IMR-90 (cell line): ENCODE results near the gene TENM4. TPM values are rescaled to one million over a fixed set of nuclear protein-coding genes. Genes with fewer than 3 reads are reported as not detected.

Experiments used
- ATAC-seq: fragments of 200-7000 bp; cut with Tn5 transposase; 2 replicates; pipeline ENCODE4 v1.9.1; 2020; ENCODE audit warnings: low read depth, mild to moderate bottlenecking, moderate library complexity
- BruUV-seq: library from RNA; stranded (reverse); fragments of 400-500 nt; replicated peaks from 2 replicates; lab custom pipeline; 2021; lab: Mats Ljungman, UMichigan
- CTCF ChIA-PET: fragments of 300-600 bp; formaldehyde crosslinking; extraction: SDS; loops from one replicate; lab custom pipeline; 2021; ENCODE audit warnings: antibody characterized with exemption; lab: Yijun Ruan, JAX
- POLR2A ChIA-PET: fragments of 300-600 bp; sonication (Branson Sonifier 250); formaldehyde crosslinking; loops from one replicate; lab custom pipeline; 2022; ENCODE audit warnings: antibody characterized with exemption; ENCODE audit not compliant: unreplicated experiment; lab: Charles Lee
- DNase-seq: peaks from one replicate; pipeline ENCODE4 v3.0.0; 2013
- H2AFZ ChIP-seq: replicated peaks from 2 replicates; pipeline ENCODE3; 2013; ENCODE audit warnings: low read length, mild to moderate bottlenecking; ENCODE audit not compliant: poor library complexity
- H2AK5ac ChIP-seq: 2 replicates; pipeline ENCODE4 v1.6.1; 2013; ENCODE audit warnings: low read depth, low read length, inconsistent platforms
- H2AK9ac ChIP-seq: replicated peaks from 2 replicates; pipeline ENCODE3; 2013; ENCODE audit warnings: mild to moderate bottlenecking, low read depth, low read length, moderate library complexity; ENCODE audit not compliant: poor library complexity
- H2BK120ac ChIP-seq: 2 replicates; pipeline ENCODE4 v1.6.1; 2013; ENCODE audit warnings: low read depth, low read length, inconsistent platforms
- H2BK15ac ChIP-seq: 3 replicates; pipeline ENCODE4 v1.6.1; 2013; ENCODE audit warnings: low read depth, low read length, inconsistent platforms
- H2BK20ac ChIP-seq: 2 replicates; pipeline ENCODE4 v1.6.1; 2013; ENCODE audit warnings: low read depth, mild to moderate bottlenecking, inconsistent platforms, low read length, moderate library complexity
- H2BK5ac ChIP-seq: 2 replicates; pipeline ENCODE4 v1.6.1; 2013; ENCODE audit warnings: mild to moderate bottlenecking, low read depth, low read length, inconsistent platforms; ENCODE audit not compliant: poor library complexity, severe bottlenecking
- H3K14ac ChIP-seq: replicated peaks from 2 replicates; pipeline ENCODE4 v1.6.1; 2013; ENCODE audit warnings: low read depth, low read length, inconsistent platforms
- H3K18ac ChIP-seq: 2 replicates; pipeline ENCODE4 v1.6.1; 2013; ENCODE audit warnings: low read depth, low read length, control low read depth
- H3K23ac ChIP-seq: 2 replicates; pipeline ENCODE4 v1.6.1; 2013; ENCODE audit warnings: low read depth, low read length, inconsistent platforms
- H3K27ac ChIP-seq: 2 replicates; pipeline ENCODE4 v1.5.1; 2013; ENCODE audit warnings: mild to moderate bottlenecking, control low read depth, low read length; ENCODE audit not compliant: insufficient read depth
- H3K27me3 ChIP-seq: 2 replicates; pipeline ENCODE4 v1.6.1; 2013; ENCODE audit warnings: low read length; ENCODE audit not compliant: control insufficient read depth, insufficient read depth
- H3K36me3 ChIP-seq: 2 replicates; pipeline ENCODE4 v1.6.1; 2013; ENCODE audit warnings: low read length, mixed read lengths; ENCODE audit not compliant: control insufficient read depth, insufficient read depth
- H3K4ac ChIP-seq: 2 replicates; pipeline ENCODE4 v1.6.1; 2013; ENCODE audit warnings: low read depth, low read length, inconsistent platforms
- H3K4me1 ChIP-seq: 2 replicates; pipeline ENCODE4 v1.6.1; 2013; ENCODE audit warnings: low read length, mixed read lengths; ENCODE audit not compliant: control insufficient read depth, insufficient read depth
- H3K4me2 ChIP-seq: 2 replicates; pipeline ENCODE4 v1.6.1; 2013; ENCODE audit warnings: low read depth, mild to moderate bottlenecking, control low read depth, low read length, moderate library complexity
- H3K4me3 ChIP-seq: 2 replicates; pipeline ENCODE4 v1.5.1; 2013; ENCODE audit warnings: low read depth, mild to moderate bottlenecking, control low read depth, low read length, moderate library complexity; ENCODE audit not compliant: insufficient read depth
- H3K56ac ChIP-seq: 2 replicates; pipeline ENCODE4 v1.6.1; 2013; ENCODE audit warnings: low read length, inconsistent platforms; ENCODE audit not compliant: insufficient read depth; ENCODE audit errors: extremely low read depth
- H3K79me1 ChIP-seq, 2 experiments: 2 replicates each; pipeline ENCODE4 v1.6.1; 2013; ENCODE audit warnings: low read length in 2 of 2, inconsistent platforms in 1 of 2, low read depth in 1 of 2
- H3K9ac ChIP-seq: 2 replicates; pipeline ENCODE4 v1.6.1; 2013; ENCODE audit warnings: low read depth, low read length, control low read depth
- H3K9me1 ChIP-seq: 2 replicates; pipeline ENCODE4 v1.6.1; 2013; ENCODE audit warnings: low read length, inconsistent platforms; ENCODE audit not compliant: insufficient read depth
- H3K9me3 ChIP-seq: 2 replicates; pipeline ENCODE4 v1.6.1; 2013; ENCODE audit warnings: low read length; ENCODE audit not compliant: control insufficient read depth, insufficient read depth
- H4K20me1 ChIP-seq: 2 replicates; pipeline ENCODE4 v1.6.1; 2013; ENCODE audit warnings: low read length, inconsistent platforms; ENCODE audit not compliant: insufficient read depth
- H4K5ac ChIP-seq: 2 replicates; pipeline ENCODE4 v1.6.1; 2013; ENCODE audit warnings: mild to moderate bottlenecking, low read depth, low read length, control low read depth
- H4K8ac ChIP-seq, 2 experiments: 2 replicates each; pipeline ENCODE4 v1.6.1; 2013; ENCODE audit warnings: low read depth in 2 of 2, low read length in 2 of 2, control low read depth in 1 of 2, inconsistent platforms in 1 of 2
- H4K91ac ChIP-seq: 2 replicates; pipeline ENCODE4 v1.6.1; 2013; ENCODE audit warnings: low read depth, low read length, inconsistent platforms; ENCODE audit not compliant: insufficient read depth
- CEBPB ChIP-seq: IDR thresholded peaks from 2 replicates; pipeline ENCODE4 v1.6.1; 2012; ENCODE audit warnings: low read depth, low read length, improper control_type of control experiment
- ELK1 ChIP-seq: fragments of 150-350 bp; IDR thresholded peaks from 2 replicates; pipeline ENCODE4 v1.6.1; 2016; ENCODE audit warnings: low read depth, mild to moderate bottlenecking, low read length, moderate library complexity, borderline replicate concordance
- FOS ChIP-seq: fragments of 150-350 bp; IDR thresholded peaks from 2 replicates; pipeline ENCODE4 v1.6.1; 2016; ENCODE audit warnings: low read depth, low read length
- NFE2L2 ChIP-seq: fragments of 150-350 bp; IDR thresholded peaks from 2 replicates; pipeline ENCODE4 v1.6.1; 2016; ENCODE audit warnings: low read depth, mild to moderate bottlenecking, low read length
- POLR2A ChIP-seq: IDR thresholded peaks from 2 replicates; pipeline ENCODE4 v1.6.1; 2012; ENCODE audit warnings: mild to moderate bottlenecking, low read depth, low read length
- WGBS, 2 experiments: methylation state at CpG; one replicate each; pipeline versions ENCODE4 v1.1.5 to v1.1.7; 2013; ENCODE audit warnings: missing lambda C conversion rate in 2 of 2; ENCODE audit not compliant: insufficient read length in 1 of 2; ENCODE audit errors: extremely low coverage in 2 of 2; 5-methylcytosine and 5-hydroxymethylcytosine counted together
- dilution Hi-C: fragments of 300-500 bp; cut with HindIII; formaldehyde crosslinking; loops from one replicate; pipeline ENCODE4 v1.14.3; 2018; ENCODE audit warnings: low sequenced_read_pairs; ENCODE audit not compliant: unreplicated experiment
- in situ Hi-C: fragments of 300-500 bp; cut with MboI; formaldehyde crosslinking; loops from 3 replicates; pipeline ENCODE4 v1.14.3; 2019; ENCODE audit warnings: low sequenced_read_pairs, inconsistent platforms, mixed read lengths
- intact Hi-C: fragments of 100-400 bp; cut with micrococcal nuclease; formaldehyde crosslinking; loops from 2 replicates; pipeline ENCODE4 v1.10.0; 2022
- polyA plus RNA-seq, 3 experiments: library from polyadenylated mRNA; depleted of rRNA; stranded (reverse); fragments of >200 nt; gene quantifications; 2 replicates each; pipeline ENCODE4 v1.2.3, GENCODE V29; 2012; ENCODE audit warnings: low replicate concordance in 1 of 3
- total RNA-seq: library from RNA; depleted of rRNA; stranded (reverse); fragments of >200 nt; gene quantifications from 2 replicates; pipeline ENCODE4 v1.2.3, GENCODE V29; 2012
- TF ChIP-seq, protein P1 (sequence below): conservative IDR thresholded peaks from 2 replicates; pipeline ENCODE4 v1.5.1; 2012; ENCODE audit warnings: mild to moderate bottlenecking, low read depth, low read length, improper control_type of control experiment

The TENM4 gene
- total and polyA plus RNA-seq, 2 of the 4 experiments (the other 2 are of a cell fraction) = 7.4 to 9.0 TPM

GRCh38 chr11:79265756-79266322 is 175.0 kb downstream of the TENM4 start:
- in situ Hi-C loops = no loop called here
- H2BK15ac ChIP-seq = no peak overlapping the region
- no peak overlapping the region for H2BK5ac ChIP-seq
- dilution Hi-C loops = no loop called here
- H2BK20ac ChIP-seq = no peak overlapping the region
- no peaks in the 10 kb centered on the region for H3K36me3 ChIP-seq
- peak; percentile 91 for DNase-seq
- H2AK5ac ChIP-seq = no peak overlapping the region
- no peak overlapping the region for H3K56ac ChIP-seq
- ChIA-PET CTCF (no interaction called here), POLR2A (no interaction called here)
- no peak overlapping the region for H4K8ac ChIP-seq
- peak; percentile 78 for ATAC-seq
- H3K9me3 ChIP-seq = no peaks in the 10 kb centered on the region
- H4K5ac ChIP-seq = no peak overlapping the region
- no peaks in the 10 kb centered on the region for H4K20me1 ChIP-seq
- no TSS peak for BruUV-seq
- H3K4ac ChIP-seq = no peak overlapping the region
- no peak overlapping the region for H3K4me2 ChIP-seq
- H3K4me1 ChIP-seq = peaks cover 3% of the 10 kb centered on the region; the same call in 1 of the 2 replicates
- H2AFZ ChIP-seq = no peak overlapping the region
- no peak overlapping the region for H3K27ac ChIP-seq
- H3K27me3 ChIP-seq = no peaks in the 10 kb centered on the region
- no peak overlapping the region for H3K14ac ChIP-seq
- H4K91ac ChIP-seq = no peak overlapping the region
- TF ChIP-seq POLR2A (no peak), CEBPB (no peak), FOS (no peak), ELK1 (no peak), NFE2L2 (no peak)
- TF ChIP-seq, protein P1, sequence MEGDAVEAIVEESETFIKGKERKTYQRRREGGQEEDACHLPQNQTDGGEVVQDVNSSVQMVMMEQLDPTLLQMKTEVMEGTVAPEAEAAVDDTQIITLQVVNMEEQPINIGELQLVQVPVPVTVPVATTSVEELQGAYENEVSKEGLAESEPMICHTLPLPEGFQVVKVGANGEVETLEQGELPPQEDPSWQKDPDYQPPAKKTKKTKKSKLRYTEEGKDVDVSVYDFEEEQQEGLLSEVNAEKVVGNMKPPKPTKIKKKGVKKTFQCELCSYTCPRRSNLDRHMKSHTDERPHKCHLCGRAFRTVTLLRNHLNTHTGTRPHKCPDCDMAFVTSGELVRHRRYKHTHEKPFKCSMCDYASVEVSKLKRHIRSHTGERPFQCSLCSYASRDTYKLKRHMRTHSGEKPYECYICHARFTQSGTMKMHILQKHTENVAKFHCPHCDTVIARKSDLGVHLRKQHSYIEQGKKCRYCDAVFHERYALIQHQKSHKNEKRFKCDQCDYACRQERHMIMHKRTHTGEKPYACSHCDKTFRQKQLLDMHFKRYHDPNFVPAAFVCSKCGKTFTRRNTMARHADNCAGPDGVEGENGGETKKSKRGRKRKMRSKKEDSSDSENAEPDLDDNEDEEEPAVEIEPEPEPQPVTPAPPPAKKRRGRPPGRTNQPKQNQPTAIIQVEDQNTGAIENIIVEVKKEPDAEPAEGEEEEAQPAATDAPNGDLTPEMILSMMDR = no peak
- no peak overlapping the region for H3K23ac ChIP-seq
- H3K4me3 ChIP-seq = no peak overlapping the region
- H2AK9ac ChIP-seq = no peak overlapping the region
- intact Hi-C loops = no loop called here
- no peak overlapping the region for H2BK120ac ChIP-seq
- H3K18ac ChIP-seq = no peak overlapping the region
- H3K9ac ChIP-seq = no peak overlapping the region
- H3K9me1 ChIP-seq = peaks cover 3% of the 10 kb centered on the region
- H3K79me1 ChIP-seq = no peaks in the 10 kb centered on the region; a peak in 1 of 4 replicates
- 80% methylated on average over 1 of the region's 4 CpGs; no CpG with 5 or more reads in 1 of the 2 experiments for WGBS, 2 experiments
